ENCODE data around the gene RRP1. TPM values are rescaled to one million over a fixed set of nuclear protein-coding genes. Genes with fewer than 3 reads are reported as not detected.

RRP1 gene, protein sequence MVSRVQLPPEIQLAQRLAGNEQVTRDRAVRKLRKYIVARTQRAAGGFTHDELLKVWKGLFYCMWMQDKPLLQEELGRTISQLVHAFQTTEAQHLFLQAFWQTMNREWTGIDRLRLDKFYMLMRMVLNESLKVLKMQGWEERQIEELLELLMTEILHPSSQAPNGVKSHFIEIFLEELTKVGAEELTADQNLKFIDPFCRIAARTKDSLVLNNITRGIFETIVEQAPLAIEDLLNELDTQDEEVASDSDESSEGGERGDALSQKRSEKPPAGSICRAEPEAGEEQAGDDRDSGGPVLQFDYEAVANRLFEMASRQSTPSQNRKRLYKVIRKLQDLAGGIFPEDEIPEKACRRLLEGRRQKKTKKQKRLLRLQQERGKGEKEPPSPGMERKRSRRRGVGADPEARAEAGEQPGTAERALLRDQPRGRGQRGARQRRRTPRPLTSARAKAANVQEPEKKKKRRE
- 10 to 100 TPM; 11.1 to 32.2 (median 12.9) TPM for total RNA-seq

DNA sequence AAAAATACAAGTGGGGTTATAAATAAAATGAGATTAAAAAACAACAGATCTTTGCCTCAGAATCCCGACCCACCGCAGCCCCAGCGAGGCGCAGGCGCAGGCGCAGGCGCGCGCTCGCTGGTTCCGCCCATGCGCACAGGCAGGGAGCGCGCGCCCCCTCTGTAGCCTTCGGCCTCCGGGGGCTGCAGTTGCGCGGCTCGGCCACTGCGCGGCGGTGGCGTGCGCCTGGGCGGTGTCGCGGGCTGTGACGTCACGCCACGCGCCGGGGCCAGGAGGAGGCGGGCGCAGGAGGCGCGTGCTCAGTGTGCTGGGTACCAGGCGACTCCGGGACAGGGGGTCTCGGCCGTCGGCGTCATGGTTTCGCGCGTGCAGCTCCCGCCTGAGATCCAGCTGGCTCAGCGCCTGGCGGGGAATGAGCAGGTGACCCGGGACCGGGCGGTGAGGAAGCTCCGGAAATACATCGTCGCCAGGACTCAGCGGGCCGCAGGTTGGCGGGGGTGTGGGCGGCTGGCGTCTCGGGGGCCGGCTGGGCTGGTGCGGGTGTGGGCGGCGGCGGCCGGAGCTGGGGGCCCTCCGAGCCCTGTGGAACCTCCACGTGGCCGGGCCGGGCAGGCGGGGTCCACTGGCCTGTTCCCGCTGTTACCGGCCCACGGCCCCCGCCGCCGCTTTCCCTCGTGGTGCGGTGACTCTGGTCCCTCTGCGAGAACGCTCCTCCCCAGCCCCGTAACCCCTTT, at the start of gene RRP1:
TSS of gene RRP1 (plus strand) at position 302 of the 734 bp plus-strand sequence. CDS start at position 355, 53 bp downstream.
- DNase-seq, result peak; percentile 90 to 96 (median 96)
- Histone ChIP-seq H3K27ac (peak within 1 kb of the TSS; percentile 84 to 88 (median 85)), H3K27me3 (no peaks in the 10 kb centered on the region), H3K4me1 (peaks cover 0 to 18% (median 3%) of the 10 kb centered on the region in 4 donors), H3K36me3 (peaks cover 0 to 28% (median 0%) of the 10 kb centered on the region in 3 donors), H3K4me3 (peak within 1 kb of the TSS; percentile 77 to 91 (median 83)), H3K9me3 (no peaks in the 10 kb centered on the region)
- TF ChIP-seq POLR2A (IDR thresholded peaks at IDR 0.05), result peak; percentile 64 to 75
- TF ChIP-seq, protein P1, sequence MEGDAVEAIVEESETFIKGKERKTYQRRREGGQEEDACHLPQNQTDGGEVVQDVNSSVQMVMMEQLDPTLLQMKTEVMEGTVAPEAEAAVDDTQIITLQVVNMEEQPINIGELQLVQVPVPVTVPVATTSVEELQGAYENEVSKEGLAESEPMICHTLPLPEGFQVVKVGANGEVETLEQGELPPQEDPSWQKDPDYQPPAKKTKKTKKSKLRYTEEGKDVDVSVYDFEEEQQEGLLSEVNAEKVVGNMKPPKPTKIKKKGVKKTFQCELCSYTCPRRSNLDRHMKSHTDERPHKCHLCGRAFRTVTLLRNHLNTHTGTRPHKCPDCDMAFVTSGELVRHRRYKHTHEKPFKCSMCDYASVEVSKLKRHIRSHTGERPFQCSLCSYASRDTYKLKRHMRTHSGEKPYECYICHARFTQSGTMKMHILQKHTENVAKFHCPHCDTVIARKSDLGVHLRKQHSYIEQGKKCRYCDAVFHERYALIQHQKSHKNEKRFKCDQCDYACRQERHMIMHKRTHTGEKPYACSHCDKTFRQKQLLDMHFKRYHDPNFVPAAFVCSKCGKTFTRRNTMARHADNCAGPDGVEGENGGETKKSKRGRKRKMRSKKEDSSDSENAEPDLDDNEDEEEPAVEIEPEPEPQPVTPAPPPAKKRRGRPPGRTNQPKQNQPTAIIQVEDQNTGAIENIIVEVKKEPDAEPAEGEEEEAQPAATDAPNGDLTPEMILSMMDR (IDR thresholded peaks at IDR 0.05), result peak; percentile 100

DNA sequence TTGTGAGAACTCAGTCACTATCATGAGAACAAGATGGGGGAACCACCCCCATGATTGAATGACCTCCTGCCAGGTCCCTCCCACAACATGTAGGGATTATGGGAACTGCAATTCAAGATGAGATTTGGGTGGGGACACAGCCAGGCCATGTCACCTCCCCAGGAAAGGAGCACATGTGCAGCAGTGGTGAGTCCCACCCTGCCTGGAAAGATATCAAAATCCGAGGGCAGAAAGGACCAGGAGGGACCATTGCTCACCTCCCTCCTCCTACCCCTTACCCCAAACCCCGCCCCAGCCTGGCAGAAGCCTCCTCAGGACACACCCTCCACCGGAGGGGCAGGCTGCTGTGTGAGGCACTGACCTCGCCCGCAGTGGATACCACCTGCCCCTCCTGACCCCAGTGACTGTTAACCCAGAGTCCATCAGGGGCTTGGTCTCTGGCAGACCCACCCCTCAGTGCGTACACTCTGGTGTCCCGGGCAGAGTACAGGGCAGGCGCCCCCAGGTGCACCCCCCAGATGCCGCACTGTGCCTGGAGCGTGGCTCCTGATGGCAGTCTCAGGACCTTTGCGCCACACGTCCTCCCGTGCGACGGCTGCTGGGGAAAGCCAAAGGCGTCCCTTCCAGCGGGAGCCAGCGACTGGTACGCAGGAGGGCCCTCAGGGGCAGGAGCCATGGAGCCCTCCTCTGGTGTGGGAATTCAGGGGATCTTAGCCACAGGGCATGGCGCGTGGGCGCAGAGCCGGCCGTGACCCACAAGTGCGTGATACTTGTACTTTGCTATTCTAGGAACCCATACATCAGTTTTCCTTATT, 49.5 kb upstream of the RRP1 start:
- H3K27me3 ChIP-seq, result no peaks in the 10 kb centered on the region
- peaks cover 0 to 56% (median 0%) of the 10 kb centered on the region in 3 donors for H3K36me3 ChIP-seq
- H3K4me1 ChIP-seq, result peaks cover 0 to 28% (median 0%) of the 10 kb centered on the region in 4 donors
- no peak for DNase-seq
- H3K9me3 ChIP-seq, result no peaks in the 10 kb centered on the region
- TF ChIP-seq POLR2A (IDR thresholded peaks at IDR 0.05), result no peak
- TF ChIP-seq, protein P1 (IDR thresholded peaks at IDR 0.05), result no peak
- no peak overlapping the region for H3K4me3 ChIP-seq
- H3K27ac ChIP-seq, result peak overlapping the region in 3 of 4 donors; percentile 36 to 76 (median 65)

DNA sequence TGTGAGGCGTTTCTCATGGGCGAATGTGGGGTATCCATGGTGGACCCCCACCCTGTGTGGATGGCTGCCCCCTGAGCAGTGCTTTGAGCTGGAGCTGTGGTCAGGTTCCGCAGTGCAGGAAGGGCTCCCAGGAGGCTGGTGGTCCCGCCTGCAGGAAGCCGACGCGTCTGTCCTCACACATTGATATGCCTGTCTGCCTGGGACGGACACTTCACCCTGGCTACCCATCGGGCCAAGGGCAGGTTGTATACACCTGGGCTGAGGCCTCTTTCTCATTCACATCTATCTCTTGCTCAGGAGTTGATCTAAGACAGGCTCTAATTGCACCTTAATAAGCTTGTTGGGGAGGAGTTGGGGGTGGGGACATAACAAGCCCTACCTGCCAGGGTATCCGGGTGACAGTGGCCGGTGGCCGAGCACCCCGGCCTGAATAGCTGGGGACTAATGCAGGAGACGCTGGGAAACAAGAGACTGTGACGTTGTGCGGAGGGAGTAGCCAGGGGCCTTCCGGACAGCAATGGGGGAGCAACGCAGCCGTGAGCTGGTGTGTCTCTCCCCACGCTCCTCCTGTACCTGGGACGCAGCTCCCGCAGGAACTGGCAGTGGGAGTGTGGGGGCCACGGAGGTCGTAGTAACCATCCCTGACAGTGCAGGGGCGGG, 48.8 kb upstream of the RRP1 start:
- H3K9me3 ChIP-seq, result no peaks in the 10 kb centered on the region
- H3K4me3 ChIP-seq, result no peak overlapping the region
- peak in 2 of 3 donors; percentile 77 to 81 for DNase-seq
- peaks cover 0 to 56% (median 0%) of the 10 kb centered on the region in 3 donors for H3K36me3 ChIP-seq
- H3K27ac ChIP-seq, result peak overlapping the region in 2 of 4 donors; percentile 65 to 76
- TF ChIP-seq, protein P1 (IDR thresholded peaks at IDR 0.05), result no peak
- TF ChIP-seq POLR2A (IDR thresholded peaks at IDR 0.05), result peak; percentile 22 to 28
- peaks cover 0 to 26% (median 0%) of the 10 kb centered on the region in 4 donors for H3K4me1 ChIP-seq
- no peaks in the 10 kb centered on the region for H3K27me3 ChIP-seq

DNA sequence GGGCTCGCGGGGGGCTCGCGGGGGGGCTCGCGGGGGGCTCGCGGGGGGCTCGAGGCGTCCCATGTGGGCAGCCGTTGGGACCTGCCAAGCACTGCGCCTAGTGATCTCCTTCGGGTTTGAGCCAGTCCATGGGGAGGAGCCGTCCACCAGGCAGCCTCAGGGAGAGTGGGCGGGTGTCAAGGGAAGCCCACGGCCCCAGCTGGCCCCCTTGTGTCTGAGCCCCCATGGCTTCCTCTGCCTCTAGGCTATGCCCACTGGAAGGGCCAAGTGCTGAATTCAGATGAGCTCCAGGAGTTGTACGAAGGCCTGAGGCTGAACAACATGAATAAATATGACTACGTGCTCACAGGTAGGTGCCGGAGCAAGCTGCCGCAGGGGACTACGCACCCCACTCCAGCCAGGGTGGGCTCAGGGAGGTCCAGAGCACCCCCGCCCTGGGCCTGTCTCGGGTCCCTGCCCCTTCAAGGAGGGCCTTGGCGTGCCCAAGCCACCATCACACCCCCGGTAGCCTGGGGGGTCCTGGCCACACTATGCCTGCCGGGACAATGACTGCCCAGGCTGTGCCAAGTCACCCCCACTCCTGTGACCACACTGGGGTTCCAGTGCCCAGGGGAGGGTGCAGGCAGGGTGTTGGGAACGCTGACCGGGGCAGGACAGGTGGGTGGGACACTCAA, 47.8 kb upstream of the RRP1 start:
- H3K4me3 ChIP-seq, result no peak overlapping the region

More for the DNA sequence above, 47.8 kb upstream of the RRP1 start:
- peaks cover 0 to 57% (median 0%) of the 10 kb centered on the region in 3 donors for H3K36me3 ChIP-seq
- H3K4me1 ChIP-seq, result peaks cover 0 to 26% (median 0%) of the 10 kb centered on the region in 4 donors
- H3K27ac ChIP-seq, result no peak overlapping the region
- DNase-seq, result no peak
- TF ChIP-seq POLR2A (IDR thresholded peaks at IDR 0.05), result no peak
- TF ChIP-seq, protein P1 (IDR thresholded peaks at IDR 0.05), result no peak
- no peaks in the 10 kb centered on the region for H3K9me3 ChIP-seq
- no peaks in the 10 kb centered on the region for H3K27me3 ChIP-seq

All from Peyer's patch (tissue), 4 donors.